GM12873 (cell line): ENCODE data around the gene ABCA2.

ENCODE experiments used
- TF ChIP-seq, protein P1 (sequence below): IDR thresholded peaks from 2 replicates; pipeline ENCODE4 v1.5.1; 2012; ENCODE audit warnings: low read depth, mild to moderate bottlenecking, moderate library complexity, low read length, control low read depth; ENCODE audit not compliant: insufficient read depth; ENCODE audit errors: missing control alignments

ABCA2 gene

DNA sequence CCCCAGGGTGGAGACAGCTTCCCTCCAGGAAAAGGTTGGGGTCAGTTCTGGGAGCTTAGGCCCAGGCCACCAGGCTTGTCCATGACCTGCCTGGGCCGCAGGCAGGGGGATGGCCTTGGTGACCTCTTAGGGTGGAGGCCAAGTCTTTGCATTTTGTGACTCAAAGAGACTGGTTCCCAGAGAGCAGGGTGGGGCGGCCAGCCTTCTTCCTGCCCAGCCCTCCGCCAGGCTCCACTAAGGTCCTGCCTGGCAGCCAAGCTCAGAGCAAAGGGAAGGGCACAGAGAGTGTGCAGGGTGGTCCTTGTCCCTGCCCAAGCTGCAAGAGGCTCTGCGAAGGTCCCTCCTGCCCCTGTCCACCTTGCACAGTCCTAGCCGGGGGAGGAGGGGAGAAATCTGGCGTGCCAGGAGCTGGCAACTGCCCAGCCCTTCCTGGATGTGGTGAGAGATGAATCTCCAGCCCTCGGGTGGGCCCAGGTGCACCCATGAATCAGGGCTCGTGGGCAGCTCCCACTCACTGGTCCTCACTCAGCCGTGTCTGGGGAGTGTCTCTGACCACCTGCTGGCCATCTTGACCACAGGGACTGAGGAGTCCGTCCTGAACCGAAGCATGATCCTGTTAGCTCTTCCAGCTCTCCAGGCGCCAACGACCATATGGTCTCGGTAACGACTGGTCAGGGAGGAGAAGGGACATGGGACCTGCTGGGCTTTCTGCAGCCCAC is 53.1 kb downstream of the ABCA2 start:
- TF ChIP-seq, protein P1, sequence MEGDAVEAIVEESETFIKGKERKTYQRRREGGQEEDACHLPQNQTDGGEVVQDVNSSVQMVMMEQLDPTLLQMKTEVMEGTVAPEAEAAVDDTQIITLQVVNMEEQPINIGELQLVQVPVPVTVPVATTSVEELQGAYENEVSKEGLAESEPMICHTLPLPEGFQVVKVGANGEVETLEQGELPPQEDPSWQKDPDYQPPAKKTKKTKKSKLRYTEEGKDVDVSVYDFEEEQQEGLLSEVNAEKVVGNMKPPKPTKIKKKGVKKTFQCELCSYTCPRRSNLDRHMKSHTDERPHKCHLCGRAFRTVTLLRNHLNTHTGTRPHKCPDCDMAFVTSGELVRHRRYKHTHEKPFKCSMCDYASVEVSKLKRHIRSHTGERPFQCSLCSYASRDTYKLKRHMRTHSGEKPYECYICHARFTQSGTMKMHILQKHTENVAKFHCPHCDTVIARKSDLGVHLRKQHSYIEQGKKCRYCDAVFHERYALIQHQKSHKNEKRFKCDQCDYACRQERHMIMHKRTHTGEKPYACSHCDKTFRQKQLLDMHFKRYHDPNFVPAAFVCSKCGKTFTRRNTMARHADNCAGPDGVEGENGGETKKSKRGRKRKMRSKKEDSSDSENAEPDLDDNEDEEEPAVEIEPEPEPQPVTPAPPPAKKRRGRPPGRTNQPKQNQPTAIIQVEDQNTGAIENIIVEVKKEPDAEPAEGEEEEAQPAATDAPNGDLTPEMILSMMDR: no peak

DNA sequence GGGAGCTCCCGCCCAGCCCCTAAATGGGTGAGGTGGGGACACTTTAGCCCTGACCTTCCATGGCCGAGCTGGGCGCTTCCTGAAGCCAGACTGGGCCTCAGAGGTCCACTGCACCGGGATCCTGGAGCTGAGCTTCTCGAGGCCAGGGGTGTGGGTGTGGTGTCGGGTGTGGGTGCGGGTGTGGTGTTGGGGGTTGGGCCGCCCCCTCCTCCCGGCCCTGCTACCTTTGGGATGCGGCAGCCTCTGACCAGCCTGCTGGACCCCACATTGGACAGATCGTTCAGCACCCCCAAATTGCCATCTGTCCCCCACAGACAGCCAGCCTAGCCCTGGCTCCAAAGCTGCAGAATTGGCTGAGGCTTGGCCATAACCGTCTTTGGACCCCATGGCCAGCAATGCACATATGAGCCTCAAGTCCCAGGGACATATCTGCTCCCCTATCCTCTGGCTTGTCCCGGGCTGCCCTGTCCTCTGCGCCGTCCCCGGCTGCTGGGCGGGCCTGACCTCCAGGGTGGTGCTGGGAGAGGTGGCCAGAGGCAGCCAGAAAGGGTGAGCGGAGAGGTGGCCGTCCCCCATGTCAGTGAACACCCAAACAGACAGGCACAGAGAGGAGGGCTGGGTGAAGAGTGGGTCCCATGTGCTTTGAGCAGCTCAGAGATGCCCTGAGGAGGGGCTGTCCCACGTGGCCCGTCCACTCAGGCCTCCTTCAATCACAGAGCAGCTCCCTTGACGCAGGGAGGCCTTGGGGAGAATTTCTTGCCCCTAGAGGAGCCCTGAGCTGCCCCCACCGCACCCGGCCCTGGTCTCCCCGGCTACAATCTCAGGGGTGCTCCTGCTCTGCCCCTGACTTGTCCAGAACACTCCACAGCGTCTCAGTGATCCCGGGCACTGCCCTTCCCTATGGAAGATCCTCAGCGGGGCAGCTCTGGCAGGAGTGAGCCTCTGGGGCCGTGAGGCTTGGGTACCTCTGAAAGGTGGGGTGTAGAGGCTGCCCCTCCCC is 54.1 kb downstream of the ABCA2 start:
- TF ChIP-seq, protein P1: no peak

DNA sequence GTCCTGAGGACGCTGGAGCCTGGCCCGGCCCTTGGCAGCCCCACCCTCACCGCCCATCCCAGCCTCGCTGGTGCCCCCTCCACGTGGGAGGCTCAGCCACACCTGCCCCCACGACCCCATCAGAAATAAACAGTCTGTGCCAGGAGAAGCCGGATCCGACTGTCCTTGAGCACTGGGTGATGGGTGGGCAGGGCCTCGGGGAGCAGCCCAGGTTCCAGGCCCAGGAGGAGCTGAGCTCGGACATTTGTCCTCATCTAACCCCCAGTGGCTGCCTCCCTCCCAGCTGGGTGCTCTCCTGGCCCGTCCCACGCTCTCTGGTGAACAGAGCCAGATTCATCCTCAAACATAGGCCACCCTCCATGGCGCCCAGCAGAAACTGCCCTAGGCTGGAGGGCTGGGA is 55.3 kb downstream of the ABCA2 start:
- TF ChIP-seq, protein P1: no peak

DNA sequence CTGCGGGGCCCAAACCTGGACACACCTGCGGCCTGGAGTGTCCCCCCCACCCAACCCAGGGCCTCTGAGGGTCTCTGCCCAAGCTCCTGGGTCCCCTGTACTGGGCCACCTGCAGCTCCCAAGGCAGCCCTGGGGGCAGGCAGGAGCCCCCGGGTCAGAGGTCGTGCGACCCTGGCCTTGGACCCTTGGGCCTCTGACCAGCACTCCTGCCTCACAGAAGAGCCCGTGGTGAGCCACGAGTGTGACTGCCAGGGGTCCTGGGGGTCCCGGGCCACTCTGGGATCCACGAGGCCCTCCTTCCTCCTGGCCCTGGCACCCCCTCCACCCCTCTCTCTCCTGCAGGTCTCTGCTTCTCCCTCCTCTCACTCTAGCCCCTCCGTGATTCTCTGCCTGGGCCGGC is 55.7 kb downstream of the ABCA2 start:
- TF ChIP-seq, protein P1: no peak

DNA sequence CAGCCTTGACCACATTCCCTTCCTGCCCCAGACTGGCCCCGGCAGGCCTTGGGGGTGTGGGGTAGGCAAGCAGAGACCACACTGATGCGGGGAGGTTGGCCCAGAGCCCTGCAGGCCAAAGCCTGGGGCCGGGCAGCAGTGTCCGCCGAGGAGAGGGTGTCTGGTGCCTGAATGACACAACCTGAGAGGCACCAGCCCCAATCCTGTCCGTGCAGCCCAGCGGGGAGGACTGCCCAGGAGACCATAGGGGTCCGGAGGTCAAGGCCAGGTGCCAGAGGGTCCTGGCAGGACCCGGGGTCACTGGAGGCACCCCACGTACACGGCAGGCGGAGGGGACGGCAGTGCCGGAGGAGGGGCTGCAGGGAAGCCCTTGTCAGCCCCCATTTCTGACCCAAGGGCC is 56.3 kb downstream of the ABCA2 start:
- TF ChIP-seq, protein P1: no peak

DNA sequence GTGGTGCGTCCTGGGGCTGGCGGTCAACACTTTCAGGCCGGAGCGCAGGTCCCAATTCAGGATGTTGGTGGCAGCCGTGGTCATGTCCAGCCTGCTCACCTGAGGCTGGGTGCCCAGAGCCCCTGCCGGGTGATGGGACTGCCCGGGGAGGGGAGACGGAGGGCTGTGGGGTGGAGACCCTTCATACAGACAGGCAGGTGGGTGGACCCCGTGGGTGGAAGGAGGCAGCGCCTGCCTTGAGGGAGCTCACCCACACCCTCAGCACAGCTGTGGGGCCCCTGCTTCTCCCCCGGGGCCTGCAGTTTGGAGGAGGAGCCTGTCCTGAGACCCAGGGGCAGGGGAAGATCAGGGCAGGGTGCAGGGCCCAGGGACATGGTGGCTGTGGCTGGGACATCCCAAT is 57.7 kb downstream of the ABCA2 start:
- TF ChIP-seq, protein P1: no peak

DNA sequence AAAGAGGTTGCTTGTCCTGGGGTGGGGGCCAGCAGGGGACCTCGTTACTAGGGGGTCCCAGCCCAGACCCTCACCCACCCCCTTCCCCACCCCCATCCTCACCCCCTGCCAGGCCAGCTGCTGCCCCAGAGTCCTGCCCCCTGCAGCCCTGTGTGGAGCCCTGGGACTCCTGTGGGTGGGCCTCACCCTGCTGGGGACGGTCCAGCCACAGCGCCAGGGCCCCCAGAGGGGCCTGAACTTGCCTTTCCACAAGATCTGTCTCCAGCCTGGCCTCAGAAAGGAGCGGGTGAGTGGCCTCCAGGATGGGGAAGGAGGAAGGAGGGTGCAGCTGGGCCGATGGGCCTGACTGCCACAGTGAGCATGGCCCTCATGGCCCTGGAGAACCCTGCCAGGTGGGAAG is 58.3 kb downstream of the ABCA2 start:
- TF ChIP-seq, protein P1: no peak
